ENCODE measurements around the gene KCNQ1OT1.

DNA sequence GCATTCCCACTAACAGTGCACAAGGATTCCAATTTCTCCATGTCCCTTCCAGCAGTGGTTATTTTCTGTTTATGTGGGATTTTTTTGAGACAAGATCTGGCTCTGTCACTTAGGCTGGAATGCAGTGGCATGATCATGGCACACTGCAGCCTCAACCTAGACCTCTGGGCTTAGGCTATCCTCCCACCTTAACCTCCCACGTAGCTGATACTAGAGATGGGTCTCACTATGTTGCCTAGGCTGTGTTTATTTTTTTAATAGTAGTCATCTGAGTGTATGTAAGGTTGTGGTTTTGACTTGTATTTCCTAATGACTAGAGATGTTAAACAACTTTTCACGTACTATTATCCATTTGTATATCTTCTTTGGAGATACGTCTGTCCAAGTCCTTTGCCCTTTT is 74.6 kb downstream of the KCNQ1OT1 start:
- TF ChIP-seq, protein P1, sequence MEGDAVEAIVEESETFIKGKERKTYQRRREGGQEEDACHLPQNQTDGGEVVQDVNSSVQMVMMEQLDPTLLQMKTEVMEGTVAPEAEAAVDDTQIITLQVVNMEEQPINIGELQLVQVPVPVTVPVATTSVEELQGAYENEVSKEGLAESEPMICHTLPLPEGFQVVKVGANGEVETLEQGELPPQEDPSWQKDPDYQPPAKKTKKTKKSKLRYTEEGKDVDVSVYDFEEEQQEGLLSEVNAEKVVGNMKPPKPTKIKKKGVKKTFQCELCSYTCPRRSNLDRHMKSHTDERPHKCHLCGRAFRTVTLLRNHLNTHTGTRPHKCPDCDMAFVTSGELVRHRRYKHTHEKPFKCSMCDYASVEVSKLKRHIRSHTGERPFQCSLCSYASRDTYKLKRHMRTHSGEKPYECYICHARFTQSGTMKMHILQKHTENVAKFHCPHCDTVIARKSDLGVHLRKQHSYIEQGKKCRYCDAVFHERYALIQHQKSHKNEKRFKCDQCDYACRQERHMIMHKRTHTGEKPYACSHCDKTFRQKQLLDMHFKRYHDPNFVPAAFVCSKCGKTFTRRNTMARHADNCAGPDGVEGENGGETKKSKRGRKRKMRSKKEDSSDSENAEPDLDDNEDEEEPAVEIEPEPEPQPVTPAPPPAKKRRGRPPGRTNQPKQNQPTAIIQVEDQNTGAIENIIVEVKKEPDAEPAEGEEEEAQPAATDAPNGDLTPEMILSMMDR (IDR thresholded peaks at IDR 0.05), result no peak
- TF ChIP-seq JUND (IDR thresholded peaks at IDR 0.05) (no peak), RFX5 (IDR thresholded peaks at IDR 0.05; ENCODE audit: low read length) (no peak), TCF12 (IDR thresholded peaks at IDR 0.05) (no peak), IRF3 (IDR thresholded peaks at IDR 0.05; ENCODE audit: low read depth, low read length) (no peak), MAX (IDR thresholded peaks at IDR 0.05; ENCODE audit: low read depth) (no peak), POLR2AphosphoS5 (IDR thresholded peaks at IDR 0.05; ENCODE audit: low read depth, low read length) (no peak), EP300 (IDR thresholded peaks at IDR 0.05; ENCODE audit: borderline replicate concordance in 1 of 2, low read depth in 1 of 2, low read length in 1 of 2) (no peak), RCOR1 (IDR thresholded peaks at IDR 0.05; ENCODE audit: low read length) (no peak)

All from SK-N-SH (cell line).